ENCODE data around the gene LGALS9. TPM values are rescaled to one million over a fixed set of nuclear protein-coding genes. Genes with fewer than 3 reads are reported as not detected.
"Not testable (repeated sequence)": the region's sequence is repeated elsewhere in the genome, so short reads cannot be mapped to it uniquely, and the experiment has no call there.

Gene LGALS9
- total RNA-seq, 3 donors from 2014 or later = 217 to 573 (median 482) TPM

- no peak for TF ChIP-seq CTCF (IDR thresholded peaks at IDR 0.05)
- DNase-seq = peak in 1 of 3 donors; percentile 32
- ATAC-seq = no peak
- Histone ChIP-seq H3K9me3 (no peaks in the 10 kb centered on the region), H3K4me1 (ENCODE audit: low read depth) (peaks cover 2% of the 10 kb centered on the region), H3K36me3 (ENCODE audit: low read depth) (no peaks in the 10 kb centered on the region), H3K4me3 (no peak overlapping the region)
- intact Hi-C loops (cut with DNase I, micrococcal nuclease) = loop anchor here (5.0 kb wide), 2 partner anchors 52 to 103 kb away; no protein-coding TSS in a partner anchor
Observed at GRCh38 chr17:27654136-27654535, 23.1 kb downstream of the LGALS9 start.

GRCh38 chr17:27654654-27655524 is 23.9 kb downstream of the LGALS9 start:
- Histone ChIP-seq H3K4me3 (no peak overlapping the region), H3K36me3 (ENCODE audit: low read depth) (no peaks in the 10 kb centered on the region), H3K9me3 (no peaks in the 10 kb centered on the region), H3K4me1 (ENCODE audit: low read depth) (no peaks in the 10 kb centered on the region)
- DNase-seq (peak; percentile 80 to 85 (median 83)), ATAC-seq (peak; percentile 83)
- peak; percentile 82 for TF ChIP-seq CTCF (IDR thresholded peaks at IDR 0.05)
- intact Hi-C loops (cut with DNase I, micrococcal nuclease) = loop anchor here (5.0 kb wide), 2 partner anchors 53 to 102 kb away; no protein-coding TSS in a partner anchor

GRCh38 chr17:27655525-27656111 is 24.6 kb downstream of the LGALS9 start:
- intact Hi-C loops (cut with DNase I, micrococcal nuclease); ATAC-seq; H3K36me3 ChIP-seq (ENCODE audit: low read depth); H3K9me3 ChIP-seq; H3K4me3 ChIP-seq; H3K4me1 ChIP-seq (ENCODE audit: low read depth); DNase-seq: not testable (repeated sequence)

GRCh38 chr17:27656620-27657019 is 25.6 kb downstream of the LGALS9 start:
- H3K9me3 ChIP-seq; DNase-seq; intact Hi-C loops (cut with DNase I, micrococcal nuclease); ATAC-seq; H3K36me3 ChIP-seq (ENCODE audit: low read depth); H3K4me3 ChIP-seq; H3K4me1 ChIP-seq (ENCODE audit: low read depth): not testable (repeated sequence)

- H3K9me3 ChIP-seq = no peaks in the 10 kb centered on the region
- DNase-seq (peak in 2 of 3 donors; percentile 24 to 30), ATAC-seq (no peak)
- no peak overlapping the region for H3K4me3 ChIP-seq
- intact Hi-C loops (cut with DNase I, micrococcal nuclease) = no loop called here
- H3K36me3 ChIP-seq (ENCODE audit: low read depth) = no peaks in the 10 kb centered on the region
- TF ChIP-seq CTCF (IDR thresholded peaks at IDR 0.05) = no peak
- H3K4me1 ChIP-seq (ENCODE audit: low read depth) = no peaks in the 10 kb centered on the region
Observed at GRCh38 chr17:27657620-27658019, 26.6 kb downstream of the LGALS9 start.

GRCh38 chr17:27659683-27660082 is 28.7 kb downstream of the LGALS9 start:
- no peak for TF ChIP-seq CTCF (IDR thresholded peaks at IDR 0.05)
- no peaks in the 10 kb centered on the region for H3K9me3 ChIP-seq
- no peak overlapping the region for H3K4me3 ChIP-seq
- peak in 1 of 3 donors; percentile 4 for DNase-seq
- intact Hi-C loops (cut with DNase I, micrococcal nuclease) = loop anchor here in 1 of 2 donors (10.0 kb wide), 1 partner anchor 95 kb away; no protein-coding TSS in a partner anchor
- H3K36me3 ChIP-seq (ENCODE audit: low read depth) = no peaks in the 10 kb centered on the region
- no peak for ATAC-seq
- H3K4me1 ChIP-seq (ENCODE audit: low read depth) = no peaks in the 10 kb centered on the region
